CD4-positive, alpha-beta memory T cell (primary cell): ENCODE measurements around the gene S100A16. TPM values are rescaled to one million over a fixed set of nuclear protein-coding genes. Genes with fewer than 3 reads are reported as not detected.
"Not testable (repeated sequence)": the region's sequence is repeated elsewhere in the genome, so short reads cannot be mapped to it uniquely, and the experiment has no call there.

ENCODE experiments used
- CTCF ChIA-PET: fragments of 350-600 bp; sonication (Branson Sonifier 250); formaldehyde crosslinking; loops from one replicate; lab custom pipeline; 2021; ENCODE audit warnings: inconsistent platforms; ENCODE audit not compliant: partially characterized antibody; lab: Charles Lee
- POLR2A ChIA-PET: fragments of 350-600 bp; sonication (Branson Sonifier 250); formaldehyde crosslinking; loops from one replicate; lab custom pipeline; 2021; ENCODE audit not compliant: partially characterized antibody; lab: Charles Lee
- DNase-seq, 5 donors: peaks; one replicate each; pipeline versions ENCODE4 v3.0.0 to v3.0.0-alpha.2; 2020 to 2022; ENCODE audit warnings: mixed read lengths in 1 of 5
- H3K27ac ChIP-seq: one replicate; pipeline ENCODE4 v1.7.0; 2013; ENCODE audit warnings: low read depth, low read length
- H3K27me3 ChIP-seq: 2 replicates; pipeline ENCODE4 v1.7.0; 2013; ENCODE audit warnings: mild to moderate bottlenecking, low read length, moderate library complexity; ENCODE audit not compliant: insufficient read depth
- H3K36me3 ChIP-seq: 2 replicates; pipeline ENCODE4 v1.7.0; 2013; ENCODE audit warnings: mild to moderate bottlenecking, low read length, moderate library complexity; ENCODE audit not compliant: insufficient read depth
- H3K4me1 ChIP-seq: 2 replicates; pipeline ENCODE4 v1.7.0; 2013; ENCODE audit warnings: mild to moderate bottlenecking, low read length, moderate library complexity; ENCODE audit not compliant: insufficient read depth
- H3K4me3 ChIP-seq, 2 donors: one replicate each; pipeline ENCODE4 v1.7.0; 2013; ENCODE audit warnings: low read length in 2 of 2, mild to moderate bottlenecking in 1 of 2
- H3K9me3 ChIP-seq, 2 donors: one replicate each; pipeline ENCODE4 v1.7.0; 2013; ENCODE audit warnings: low read length in 2 of 2, control low read depth in 1 of 2; ENCODE audit not compliant: control insufficient read depth in 1 of 2
- H3K27ac Mint-ChIP-seq, 7 donors: one replicate each; pipeline ENCODE4 v1.8.0; 2020 to 2021; ENCODE audit warnings: mixed read lengths in 7 of 7, mild to moderate bottlenecking in 6 of 7, inconsistent platforms in 3 of 7, moderate library complexity in 3 of 7
- H3K27me3 Mint-ChIP-seq, 2 donors: one replicate each; pipeline ENCODE4 v1.8.0; 2020 to 2021; ENCODE audit warnings: mixed read lengths in 2 of 2
- H3K36me3 Mint-ChIP-seq, 2 donors: one replicate each; pipeline ENCODE4 v1.8.0; 2020 to 2021; ENCODE audit warnings: mixed read lengths in 2 of 2, inconsistent platforms in 1 of 2, mild to moderate bottlenecking in 1 of 2
- H3K4me1 Mint-ChIP-seq, 4 donors: one replicate each; pipeline ENCODE4 v1.8.0; 2020 to 2021; ENCODE audit warnings: mixed read lengths in 4 of 4, mild to moderate bottlenecking in 1 of 4
- H3K4me3 Mint-ChIP-seq, 8 donors: one replicate each; pipeline ENCODE4 v1.8.0; 2020 to 2021; ENCODE audit warnings: mixed read lengths in 8 of 8, mild to moderate bottlenecking in 7 of 8, moderate library complexity in 6 of 8, inconsistent platforms in 3 of 8
- H3K9me3 Mint-ChIP-seq, 8 donors: one replicate each; pipeline ENCODE4 v1.8.0; 2020 to 2021; ENCODE audit warnings: mixed read lengths in 8 of 8, mild to moderate bottlenecking in 5 of 8, inconsistent platforms in 3 of 8, moderate library complexity in 1 of 8
- intact Hi-C: fragments of 100-400 bp; cut with micrococcal nuclease; formaldehyde crosslinking; loops from one replicate; pipeline ENCODE4 v1.15.1; 2023
- polyA plus RNA-seq, 2 donors: library from polyadenylated mRNA; unstranded; fragments of 300-500 nt; fragmentation: Illumina TruSeq; gene quantifications; one replicate each; pipeline ENCODE4 v1.2.3, GENCODE V29; 2021
- total RNA-seq, 2 experiments: library from RNA; stranded (reverse); gene quantifications; one replicate each; pipeline ENCODE4 v1.2.3, GENCODE V29; 2021

The S100A16 gene
- total and polyA plus RNA-seq, 4 experiments from 2014 or later, result not detected

DNA sequence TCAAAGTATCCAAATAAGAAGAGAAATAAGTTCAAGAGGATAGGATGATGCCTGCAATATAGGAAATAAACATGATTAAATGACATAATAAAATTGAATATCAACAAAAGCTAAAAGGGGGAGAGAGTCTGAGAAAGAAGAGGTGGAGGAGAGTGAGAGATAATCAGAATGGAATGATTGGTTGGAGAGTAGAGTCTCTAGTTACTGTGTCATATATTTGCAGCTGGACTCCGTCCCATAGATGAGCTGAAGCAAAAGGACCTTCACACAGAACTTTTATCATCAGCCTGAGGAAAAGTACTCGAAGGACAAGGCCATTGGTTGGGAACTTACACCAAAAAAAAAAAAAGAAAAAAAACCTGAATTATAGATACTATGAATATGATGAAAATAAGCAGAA, 24.5 kb downstream of the S100A16 start:
- CTCF ChIA-PET, result interaction anchor here (1.3 to 1.4 kb wide), 2 partner anchors 11 to 30 kb away, joined by 3 to 4 read pairs; no protein-coding TSS in a partner anchor
- Mint-ChIP-seq H3K9me3 (no peaks in the 10 kb centered on the region), H3K4me1 (no peaks in the 10 kb centered on the region), H3K36me3 (no peaks in the 10 kb centered on the region), H3K27ac (no peak overlapping the region), H3K27me3 (peaks cover 1 to 3% of the 10 kb centered on the region in 2 donors), H3K4me3 (no peak overlapping the region)
- no peak overlapping the region for H3K4me3 ChIP-seq
- no peaks in the 10 kb centered on the region for H3K27me3 ChIP-seq
- no peaks in the 10 kb centered on the region for H3K36me3 ChIP-seq
- POLR2A ChIA-PET, result no interaction called here
- no peak overlapping the region for H3K27ac ChIP-seq
- H3K9me3 ChIP-seq, result no peaks in the 10 kb centered on the region
- no peak for DNase-seq
- intact Hi-C loops, result no loop called here
- no peaks in the 10 kb centered on the region for H3K4me1 ChIP-seq

DNA sequence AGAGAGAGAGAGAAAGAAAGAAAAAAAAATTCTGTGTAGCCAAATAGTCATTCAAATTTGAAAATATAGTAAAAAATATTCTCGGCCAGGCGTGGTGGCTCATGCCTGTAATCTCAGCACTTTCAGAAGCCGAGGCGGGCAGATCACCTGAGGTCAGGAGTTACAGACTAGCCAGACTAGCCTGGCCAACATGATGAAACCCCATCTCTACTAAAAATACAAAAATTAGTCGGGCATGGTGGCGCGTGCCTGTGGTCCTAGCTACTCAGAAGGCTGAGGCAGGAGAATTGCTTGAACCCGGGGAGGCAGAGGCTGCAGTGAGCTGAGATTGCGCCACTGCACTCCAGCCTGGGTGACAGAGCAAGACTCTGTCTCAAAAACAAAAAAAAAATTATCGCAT, 24.9 kb downstream of the S100A16 start:
- intact Hi-C loops, H3K4me3 ChIP-seq, H3K27ac ChIP-seq, H3K4me1 Mint-ChIP-seq, H3K27ac Mint-ChIP-seq, H3K36me3 Mint-ChIP-seq, H3K9me3 Mint-ChIP-seq, H3K36me3 ChIP-seq, H3K9me3 ChIP-seq, H3K4me1 ChIP-seq, H3K27me3 Mint-ChIP-seq, DNase-seq, H3K27me3 ChIP-seq, POLR2A ChIA-PET, H3K4me3 Mint-ChIP-seq: not testable (repeated sequence)
- CTCF ChIA-PET, result interaction anchor here (0.9 to 2.0 kb wide), 4 partner anchors 10 to 78 kb away, joined by 3 to 7 read pairs (median 4); no protein-coding TSS in a partner anchor

DNA sequence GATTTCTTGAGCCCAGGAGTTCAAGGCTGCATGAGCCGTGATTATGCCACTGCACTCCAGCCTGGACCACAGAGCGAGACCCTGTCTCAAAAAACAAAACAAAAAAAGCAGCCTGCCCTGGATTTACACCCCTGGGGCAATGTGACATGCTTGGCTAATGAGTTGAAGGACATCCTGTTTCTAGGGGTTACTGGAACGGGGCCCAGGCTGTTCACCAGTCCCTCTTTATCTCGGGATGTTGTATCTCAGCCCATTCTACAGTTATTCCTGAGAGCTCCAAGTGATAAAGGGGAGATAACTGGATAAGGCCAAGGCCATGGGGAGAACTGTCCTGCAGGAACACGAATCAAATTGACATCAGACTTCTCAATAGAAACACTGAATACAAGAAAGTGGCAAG, 25.6 kb downstream of the S100A16 start:
- no peaks in the 10 kb centered on the region for H3K4me1 Mint-ChIP-seq
- CTCF ChIA-PET, result interaction anchor here (0.9 to 2.0 kb wide), 2 partner anchors 15 to 77 kb away, joined by 3 to 7 read pairs; no protein-coding TSS in a partner anchor
- no peak overlapping the region for H3K4me3 Mint-ChIP-seq
- no peak overlapping the region for H3K27ac ChIP-seq
- H3K9me3 Mint-ChIP-seq, result no peaks in the 10 kb centered on the region
- intact Hi-C loops, result no loop called here
- H3K27ac Mint-ChIP-seq, result no peak overlapping the region
- H3K4me1 ChIP-seq, result no peaks in the 10 kb centered on the region
- no peak for DNase-seq
- no peak overlapping the region for H3K4me3 ChIP-seq
- peaks cover 1 to 3% of the 10 kb centered on the region in 2 donors for H3K27me3 Mint-ChIP-seq
- H3K9me3 ChIP-seq, result no peaks in the 10 kb centered on the region
- POLR2A ChIA-PET, result no interaction called here
- no peaks in the 10 kb centered on the region for H3K36me3 ChIP-seq
- no peaks in the 10 kb centered on the region for H3K36me3 Mint-ChIP-seq
- H3K27me3 ChIP-seq, result no peaks in the 10 kb centered on the region

DNA sequence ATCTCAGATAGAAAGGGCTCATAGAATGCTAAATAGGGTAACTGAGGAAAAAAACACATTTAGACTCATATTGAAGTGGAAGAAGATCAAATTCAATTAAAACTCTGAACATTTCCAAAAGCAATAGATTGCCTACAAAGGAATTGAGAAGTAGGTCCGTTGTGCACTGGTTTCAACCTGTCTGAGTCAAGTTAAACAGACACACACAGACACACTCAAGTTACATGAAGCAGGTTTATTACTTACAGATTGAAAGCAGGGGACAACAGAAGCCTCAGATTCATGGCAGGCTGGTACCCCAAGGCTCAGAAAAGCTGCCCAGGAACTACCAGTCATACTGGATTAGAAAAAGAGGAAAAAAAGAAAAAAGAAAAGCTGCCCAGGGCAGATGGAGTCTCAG, 26.6 kb downstream of the S100A16 start:
- H3K9me3 ChIP-seq, result no peaks in the 10 kb centered on the region
- ChIA-PET POLR2A (no interaction called here), CTCF (interaction anchor here (2.0 kb wide), 1 partner anchor 14 kb away, joined by 7 read pairs; no protein-coding TSS in a partner anchor)
- H3K27ac Mint-ChIP-seq, result peak overlapping the region in 1 of 7 donors; percentile 11
- intact Hi-C loops, result no loop called here
- peaks cover 1 to 3% of the 10 kb centered on the region in 2 donors for H3K27me3 Mint-ChIP-seq
- no peaks in the 10 kb centered on the region for H3K4me1 Mint-ChIP-seq
- H3K27ac ChIP-seq, result no peak overlapping the region
- H3K27me3 ChIP-seq, result no peaks in the 10 kb centered on the region
- no peak overlapping the region for H3K4me3 ChIP-seq
- no peak for DNase-seq
- H3K9me3 Mint-ChIP-seq, result no peaks in the 10 kb centered on the region
- H3K4me1 ChIP-seq, result no peaks in the 10 kb centered on the region
- H3K36me3 ChIP-seq, result no peaks in the 10 kb centered on the region
- no peaks in the 10 kb centered on the region for H3K36me3 Mint-ChIP-seq
- no peak overlapping the region for H3K4me3 Mint-ChIP-seq

DNA sequence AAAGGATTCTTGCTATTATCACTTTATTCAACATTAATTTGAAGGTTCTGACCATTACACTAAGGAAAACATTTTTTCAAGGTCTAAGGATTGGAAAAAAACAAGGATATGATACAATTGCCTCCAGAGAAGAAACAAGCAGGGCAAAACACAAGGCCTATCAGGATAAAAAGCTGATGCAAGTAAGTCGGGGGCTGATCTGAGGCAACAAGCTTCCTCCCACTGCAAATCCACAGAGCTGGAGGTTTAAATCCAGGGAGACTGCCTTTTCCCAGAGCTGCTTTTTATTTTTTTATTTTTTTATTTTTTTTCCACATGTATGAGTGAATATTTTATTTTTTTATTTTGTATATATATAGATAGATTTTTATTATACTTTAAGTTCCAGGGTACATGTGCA, 27.9 kb downstream of the S100A16 start:
- H3K9me3 ChIP-seq, result no peaks in the 10 kb centered on the region
- Mint-ChIP-seq H3K36me3 (no peaks in the 10 kb centered on the region), H3K27ac (no peak overlapping the region), H3K4me3 (no peak overlapping the region), H3K4me1 (no peaks in the 10 kb centered on the region), H3K27me3 (peaks cover 1 to 3% of the 10 kb centered on the region in 2 donors), H3K9me3 (no peaks in the 10 kb centered on the region)
- H3K27ac ChIP-seq, result no peak overlapping the region
- CTCF ChIA-PET, result no interaction called here
- H3K27me3 ChIP-seq, result no peaks in the 10 kb centered on the region
- POLR2A ChIA-PET, result interaction anchor here (0.7 kb wide), 1 partner anchor 41 kb away, joined by 3 read pairs; no protein-coding TSS in a partner anchor
- H3K36me3 ChIP-seq, result no peaks in the 10 kb centered on the region
- intact Hi-C loops, result no loop called here
- no peaks in the 10 kb centered on the region for H3K4me1 ChIP-seq
- no peak overlapping the region for H3K4me3 ChIP-seq
- no peak for DNase-seq

DNA sequence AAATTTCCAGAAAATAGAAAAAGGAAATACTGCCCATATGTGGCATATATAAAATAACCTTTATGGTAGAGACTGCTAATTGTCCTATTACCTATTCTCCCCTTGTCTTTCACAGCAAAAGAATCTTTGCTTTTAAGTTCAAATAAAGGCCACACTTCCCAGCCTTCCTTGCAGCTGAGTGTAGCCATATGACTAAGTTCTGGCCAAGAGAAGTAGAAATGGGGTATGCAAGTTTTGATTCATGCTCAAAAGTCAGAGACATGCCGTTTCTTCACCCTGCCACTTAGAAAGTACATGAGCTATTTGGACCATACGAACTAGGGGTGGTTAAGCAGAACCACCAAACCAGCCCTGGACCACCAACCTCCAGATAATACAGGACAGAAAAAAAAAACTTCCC, 29.0 kb downstream of the S100A16 start:
- Histone ChIP-seq H3K27ac (no peak overlapping the region), H3K4me3 (no peak overlapping the region), H3K9me3 (no peaks in the 10 kb centered on the region), H3K36me3 (no peaks in the 10 kb centered on the region), H3K27me3 (no peaks in the 10 kb centered on the region), H3K4me1 (no peaks in the 10 kb centered on the region)
- intact Hi-C loops, result no loop called here
- no peaks in the 10 kb centered on the region for H3K4me1 Mint-ChIP-seq
- H3K27ac Mint-ChIP-seq, result no peak overlapping the region
- peaks cover 3 to 8% of the 10 kb centered on the region in 2 donors for H3K27me3 Mint-ChIP-seq
- ChIA-PET CTCF (no interaction called here), POLR2A (interaction anchor here (0.7 kb wide), 1 partner anchor 40 kb away, joined by 3 read pairs; no protein-coding TSS in a partner anchor)
- no peaks in the 10 kb centered on the region for H3K9me3 Mint-ChIP-seq
- no peak for DNase-seq
- H3K4me3 Mint-ChIP-seq, result no peak overlapping the region
- no peaks in the 10 kb centered on the region for H3K36me3 Mint-ChIP-seq

DNA sequence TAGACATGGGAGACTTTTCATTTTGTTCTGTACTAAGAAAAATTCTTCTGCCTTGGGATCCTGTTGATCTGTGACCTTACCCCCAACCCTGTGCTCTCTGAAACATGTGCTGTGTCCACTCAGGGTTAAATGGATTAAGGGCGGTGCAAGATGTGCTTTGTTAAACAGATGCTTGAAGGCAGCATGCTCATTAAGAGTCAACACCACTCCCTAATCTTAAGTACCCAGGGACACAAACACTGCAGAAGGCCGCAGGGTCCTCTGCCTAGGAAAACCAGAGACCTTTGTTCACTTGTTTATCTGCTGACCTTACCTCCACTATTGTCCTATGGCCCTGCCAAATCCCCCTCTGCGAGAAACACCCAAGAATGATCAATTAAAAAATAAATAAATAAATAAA, 29.4 kb downstream of the S100A16 start:
- intact Hi-C loops, H3K27me3 ChIP-seq, H3K9me3 ChIP-seq, H3K4me3 Mint-ChIP-seq, H3K27ac Mint-ChIP-seq, H3K36me3 ChIP-seq, POLR2A ChIA-PET, H3K4me1 Mint-ChIP-seq, H3K4me3 ChIP-seq, H3K36me3 Mint-ChIP-seq, CTCF ChIA-PET, H3K4me1 ChIP-seq, DNase-seq, H3K9me3 Mint-ChIP-seq, H3K27ac ChIP-seq: not testable (repeated sequence)
- H3K27me3 Mint-ChIP-seq, result peaks cover 7 to 13% of the 10 kb centered on the region in 2 donors
